Keratinocyte (primary cell): ENCODE data around the gene SMAD5. TPM values are rescaled to one million over a fixed set of nuclear protein-coding genes. Genes with fewer than 3 reads are reported as not detected.

Experiments
- DNase-seq: peaks from one replicate; pipeline ENCODE4 v3.0.0-alpha.2; 2011; ENCODE audit warnings: low read depth, missing footprints, low spot score
- FAIRE-seq: peaks from 2 replicates; lab custom pipeline; 2011; peaks lifted over from hg19 to GRCh38; lab: Jason Lieb, UNC
- H2AFZ ChIP-seq: 2 replicates; pipeline ENCODE4 v1.6.0; 2012; ENCODE audit warnings: low read length, control low read depth, inconsistent platforms; ENCODE audit not compliant: control insufficient read depth
- H3K27ac ChIP-seq: 2 replicates; pipeline ENCODE4 v1.5.1; 2011; ENCODE audit warnings: low read length; ENCODE audit not compliant: control insufficient read depth, insufficient read depth
- H3K27me3 ChIP-seq: 3 replicates; pipeline ENCODE4 v1.6.0; 2011; ENCODE audit warnings: low read length; ENCODE audit not compliant: control insufficient read depth, insufficient read depth; ENCODE audit errors: extremely low read depth
- H3K36me3 ChIP-seq, 2 experiments: 2 replicates in 1 of 2; 3 replicates in 1 of 2; pipeline ENCODE4 v1.5.1; 2011; ENCODE audit warnings: low read length in 2 of 2, mild to moderate bottlenecking in 1 of 2; ENCODE audit not compliant: control insufficient read depth in 2 of 2, insufficient read depth in 2 of 2; ENCODE audit errors: extremely low read depth in 1 of 2
- H3K4me1 ChIP-seq: 3 replicates; pipeline ENCODE4 v1.5.1; 2011; ENCODE audit warnings: low read length; ENCODE audit not compliant: control insufficient read depth, insufficient read depth; ENCODE audit errors: extremely low read depth
- H3K4me2 ChIP-seq: 3 replicates; pipeline ENCODE4 v1.6.0; 2011; ENCODE audit warnings: low read depth, low read length; ENCODE audit not compliant: control insufficient read depth, insufficient read depth; ENCODE audit errors: extremely low read depth
- H3K4me3 ChIP-seq, 3 experiments: fragments of 200-600 bp in 1 of 3; sonication (generic) in 1 of 3; 2 replicates in 2 of 3; 3 replicates in 1 of 3; pipeline ENCODE4 v1.5.1; 2011 to 2016; ENCODE audit warnings: low read length in 3 of 3, mild to moderate bottlenecking in 3 of 3, control low read depth in 2 of 3, inconsistent platforms in 1 of 3, low read depth in 1 of 3, mixed read lengths in 1 of 3, mixed run types in 1 of 3, moderate library complexity in 1 of 3; ENCODE audit not compliant: control insufficient read depth in 2 of 3, insufficient read depth in 2 of 3; ENCODE audit errors: extremely low read depth in 1 of 3
- H3K79me2 ChIP-seq: 2 replicates; pipeline ENCODE4 v1.6.0; 2012; ENCODE audit warnings: low read length; ENCODE audit not compliant: control insufficient read depth, insufficient read depth
- H3K9ac ChIP-seq: 3 replicates; pipeline ENCODE4 v1.6.0; 2011; ENCODE audit warnings: low read length; ENCODE audit not compliant: control insufficient read depth, insufficient read depth; ENCODE audit errors: extremely low read depth
- H3K9me1 ChIP-seq: 3 replicates; pipeline ENCODE4 v1.6.0; 2011; ENCODE audit warnings: low read length; ENCODE audit not compliant: control insufficient read depth, insufficient read depth; ENCODE audit errors: extremely low read depth
- H3K9me3 ChIP-seq: 2 replicates; pipeline ENCODE4 v1.5.1; 2012; ENCODE audit warnings: low read depth, low read length; ENCODE audit not compliant: control insufficient read depth
- H4K20me1 ChIP-seq: 3 replicates; pipeline ENCODE4 v1.6.0; 2011; ENCODE audit warnings: low read length; ENCODE audit not compliant: control insufficient read depth, insufficient read depth; ENCODE audit errors: extremely low read depth
- CTCF ChIP-seq, 3 experiments: IDR thresholded peaks in 1 of 3; conservative IDR thresholded peaks in 1 of 3; optimal IDR thresholded peaks in 1 of 3; 2 replicates in 2 of 3; 3 replicates in 1 of 3; pipeline versions ENCODE3 to v1.5.1; 2011; ENCODE audit warnings: low read length in 3 of 3, mild to moderate bottlenecking in 3 of 3, moderate library complexity in 2 of 3, control low read depth in 1 of 3, inconsistent platforms in 1 of 3; ENCODE audit not compliant: insufficient read depth in 2 of 3; ENCODE audit errors: extremely low read depth in 1 of 3
- EZH2 ChIP-seq: IDR thresholded peaks from one replicate; pipeline ENCODE4 v1.6.1; 2012; ENCODE audit warnings: inconsistent platforms, mild to moderate bottlenecking, low read length, moderate library complexity
- dilution Hi-C: fragments of 300-500 bp; cut with MboI; formaldehyde crosslinking; loops from one replicate; pipeline ENCODE4 v1.7.0; 2020; ENCODE audit warnings: low sequenced_read_pairs; ENCODE audit not compliant: extremely low pct_ligation_motif_present
- polyA plus RNA-seq, 5 experiments: library from polyadenylated mRNA; depleted of rRNA in 3 of 5; stranded (reverse) in 3 of 5; stranded (forward) in 1 of 5; unstranded in 1 of 5; fragments of >200 nt; gene quantifications; 1 replicate in 1 of 5; 2 replicates in 3 of 5; 3 replicates in 1 of 5; pipeline versions ENCODE4 v1.2.1 to v1.2.3, GENCODE V29; 2011 to 2012; ENCODE audit warnings: missing spikeins in 2 of 5, low read depth in 1 of 5, low replicate concordance in 1 of 5

SMAD5 gene
- polyA plus RNA-seq, 1 donor (not counting 4 experiments of a cell fraction or from before 2014, with no cell fraction given), result 72.1 TPM

GRCh38 chr5:136197462-136198142 lies 65.0 kb downstream of the SMAD5 start:
- no peak overlapping the region for H3K27ac ChIP-seq
- DNase-seq (no peak), FAIRE-seq (no peak)
- H3K27me3 ChIP-seq, result peaks cover 19% of the 10 kb centered on the region
- no peak overlapping the region for H2AFZ ChIP-seq
- no peak overlapping the region for H3K4me3 ChIP-seq
- no peak overlapping the region for H3K9ac ChIP-seq
- no peaks in the 10 kb centered on the region for H3K36me3 ChIP-seq
- H3K9me1 ChIP-seq, result no peaks in the 10 kb centered on the region
- no peaks in the 10 kb centered on the region for H3K9me3 ChIP-seq
- H3K4me1 ChIP-seq, result peaks cover 4% of the 10 kb centered on the region
- TF ChIP-seq CTCF (optimal IDR thresholded peaks at IDR 0.05 in 1 of 3, IDR thresholded peaks at IDR 0.05 in 1 of 3, conservative IDR thresholded peaks at IDR 0.05 in 1 of 3; ENCODE audit: extremely low read depth in 1 of 3, insufficient read depth in 2 of 3, low read length in 3 of 3) (no peak), EZH2 (no peak)
- H4K20me1 ChIP-seq, result no peaks in the 10 kb centered on the region
- H3K79me2 ChIP-seq, result no peaks in the 10 kb centered on the region
- dilution Hi-C loops, result no loop called here
- H3K4me2 ChIP-seq, result no peak overlapping the region

GRCh38 chr5:136198453-136198852 lies 65.8 kb downstream of the SMAD5 start:
- Histone ChIP-seq H3K79me2 (no peaks in the 10 kb centered on the region), H3K9me1 (no peaks in the 10 kb centered on the region), H3K9ac (no peak overlapping the region), H3K4me1 (no peaks in the 10 kb centered on the region), H2AFZ (no peak overlapping the region), H3K27me3 (peaks cover 10% of the 10 kb centered on the region), H3K4me2 (no peak overlapping the region), H3K27ac (no peak overlapping the region), H4K20me1 (no peaks in the 10 kb centered on the region), H3K36me3 (no peaks in the 10 kb centered on the region), H3K4me3 (no peak overlapping the region), H3K9me3 (no peaks in the 10 kb centered on the region)
- no peak for FAIRE-seq
- dilution Hi-C loops, result no loop called here
- no peak for TF ChIP-seq EZH2
- no peak for TF ChIP-seq CTCF (optimal IDR thresholded peaks at IDR 0.05 in 1 of 3, IDR thresholded peaks at IDR 0.05 in 1 of 3, conservative IDR thresholded peaks at IDR 0.05 in 1 of 3; ENCODE audit: extremely low read depth in 1 of 3, insufficient read depth in 2 of 3, low read length in 3 of 3)
- DNase-seq, result no peak
